Gastrocnemius medialis (tissue), 4 donors: ENCODE data around the gene IKZF3.

Experiments
- CTCF ChIP-seq, 5 experiments: fragments of 450-650 bp in 3 of 5; fragments of 200-600 bp in 2 of 5; sonication (generic) in 2 of 5; IDR thresholded peaks in 4 of 5; conservative IDR thresholded peaks in 1 of 5; 1 replicate in 4 of 5; 2 replicates in 1 of 5; pipeline ENCODE4 v1.5.1; 2016 to 2019; ENCODE audit warnings: antibody characterized with exemption in 5 of 5, mild to moderate bottlenecking in 3 of 5, moderate library complexity in 3 of 5
- POLR2A ChIP-seq, 2 donors: fragments of 450-650 bp; IDR thresholded peaks; one replicate each; pipeline ENCODE4 v1.6.1; 2017; ENCODE audit warnings: antibody characterized with exemption in 2 of 2, mild to moderate bottlenecking in 2 of 2, moderate library complexity in 2 of 2

- TF ChIP-seq CTCF (IDR thresholded peaks at IDR 0.05 in 4 of 5, conservative IDR thresholded peaks at IDR 0.05 in 1 of 5) (no peak), POLR2A (IDR thresholded peaks at IDR 0.05) (no peak)
These were observed 22.9 kb downstream of the IKZF3 start for GRCh38 chr17:39841134-39841683.
